Retinal pigment epithelial cell (primary cell): ENCODE measurements around the gene FOXJ3.

Experiments
- DNase-seq: peaks from one replicate; pipeline ENCODE4 v3.0.0-alpha.2; 2010; ENCODE audit warnings: low read depth
- H3K4me3 ChIP-seq: 2 replicates; pipeline ENCODE4 v1.5.1; 2011; ENCODE audit warnings: mild to moderate bottlenecking, low read length, control low read depth, moderate library complexity
- CTCF ChIP-seq: conservative IDR thresholded peaks from 2 replicates; pipeline ENCODE4 v1.5.1; 2011; ENCODE audit warnings: low read depth, low read length, control low read depth, inconsistent platforms

Gene FOXJ3

GRCh38 chr1:42335050-42335808, at the start of gene FOXJ3:
Gene FOXJ3, minus strand, starts transcription at chr1:42335235. Its CDS starts 24,142 bp downstream, at chr1:42311093.
- peak within 1 kb of the TSS; percentile 92 for H3K4me3 ChIP-seq
- peak; percentile 91 for DNase-seq
- TF ChIP-seq CTCF = no peak

GRCh38 chr1:42381280-42381673, 46.2 kb upstream of the FOXJ3 start:
- no peak for DNase-seq
- TF ChIP-seq CTCF = no peak
- H3K4me3 ChIP-seq = peak overlapping the region; percentile 45

- H3K4me3 ChIP-seq = peak within 1 kb of the TSS; percentile 45
- no peak for TF ChIP-seq CTCF
These were observed 45.7 kb upstream of the FOXJ3 start, which contains the start of gene RIMKLA for GRCh38 chr1:42380586-42381279. Gene RIMKLA, plus strand, starts transcription at chr1:42380792. Its CDS starts 143 bp downstream, at chr1:42380935.

GRCh38 chr1:42379794-42380585, 45.0 kb upstream of the FOXJ3 start:
- no peak for DNase-seq

More at GRCh38 chr1:42380586-42381279, 45.7 kb upstream of the FOXJ3 start, which contains the start of gene RIMKLA:
- DNase-seq = no peak

GRCh38 chr1:42372796-42373195, 37.8 kb upstream of the FOXJ3 start:
- DNase-seq = no peak
- TF ChIP-seq CTCF = no peak
- H3K4me3 ChIP-seq = no peak overlapping the region

More at GRCh38 chr1:42379794-42380585, 45.0 kb upstream of the FOXJ3 start:
- peak overlapping the region; percentile 39 for H3K4me3 ChIP-seq
- TF ChIP-seq CTCF = no peak

GRCh38 chr1:42370876-42371549, 36.0 kb upstream of the FOXJ3 start:
- no peak overlapping the region for H3K4me3 ChIP-seq
- TF ChIP-seq CTCF = no peak
- no peak for DNase-seq
